HEK293 (cell line): ENCODE results near the gene DHFR.

Experiments
- ZBTB1 ChIP-seq: fragments of 450-650 bp; formaldehyde crosslinking; IDR thresholded peaks from 2 replicates; pipeline ENCODE4 v1.5.1; 2016; ENCODE audit warnings: missing biosample characterization, missing genetic modification characterization
- ZNF114 ChIP-seq: fragments of 450-650 bp; formaldehyde crosslinking; IDR thresholded peaks from 2 replicates; pipeline ENCODE4 v1.5.0; 2017; ENCODE audit warnings: missing biosample characterization, missing genetic modification characterization
- ZNF121 ChIP-seq: fragments of 450-650 bp; formaldehyde crosslinking; IDR thresholded peaks from 2 replicates; pipeline ENCODE4 v1.5.1; 2016; ENCODE audit warnings: missing biosample characterization, missing genetic modification characterization
- ZNF146 ChIP-seq: fragments of 450-650 bp; formaldehyde crosslinking; IDR thresholded peaks from 2 replicates; pipeline ENCODE4 v1.5.1; 2016; ENCODE audit warnings: missing biosample characterization, missing genetic modification characterization
- ZNF174 ChIP-seq: fragments of 450-650 bp; formaldehyde crosslinking; IDR thresholded peaks from 2 replicates; pipeline ENCODE4 v1.5.0; 2017; ENCODE audit warnings: missing biosample characterization, mild to moderate bottlenecking, missing genetic modification characterization
- ZNF202 ChIP-seq: fragments of 450-650 bp; formaldehyde crosslinking; IDR thresholded peaks from 2 replicates; pipeline ENCODE4 v1.5.1; 2016; ENCODE audit warnings: missing biosample characterization, missing genetic modification characterization, borderline replicate concordance
- ZNF416 ChIP-seq: fragments of 450-650 bp; formaldehyde crosslinking; IDR thresholded peaks from 2 replicates; pipeline ENCODE4 v1.5.1; 2016; ENCODE audit warnings: missing biosample characterization, missing genetic modification characterization
- ZNF660 ChIP-seq: fragments of 450-650 bp; IDR thresholded peaks from 2 replicates; pipeline ENCODE4 v1.5.1; 2018; ENCODE audit warnings: missing biosample characterization, mild to moderate bottlenecking, missing genetic modification characterization
- TF ChIP-seq, protein P1 (sequence below): fragments of 450-650 bp; formaldehyde crosslinking; IDR thresholded peaks from 2 replicates; pipeline ENCODE4 v1.5.1; 2016; ENCODE audit warnings: missing biosample characterization, missing genetic modification characterization
- TF ChIP-seq, protein P2 (sequence below): fragments of 450-650 bp; IDR thresholded peaks from 2 replicates; pipeline ENCODE4 v1.5.1; 2018; ENCODE audit warnings: missing biosample characterization, missing genetic modification characterization

GRCh38 chr5:80629281-80629680 is 25.5 kb downstream of the DHFR start:
- TF ChIP-seq, protein P1, sequence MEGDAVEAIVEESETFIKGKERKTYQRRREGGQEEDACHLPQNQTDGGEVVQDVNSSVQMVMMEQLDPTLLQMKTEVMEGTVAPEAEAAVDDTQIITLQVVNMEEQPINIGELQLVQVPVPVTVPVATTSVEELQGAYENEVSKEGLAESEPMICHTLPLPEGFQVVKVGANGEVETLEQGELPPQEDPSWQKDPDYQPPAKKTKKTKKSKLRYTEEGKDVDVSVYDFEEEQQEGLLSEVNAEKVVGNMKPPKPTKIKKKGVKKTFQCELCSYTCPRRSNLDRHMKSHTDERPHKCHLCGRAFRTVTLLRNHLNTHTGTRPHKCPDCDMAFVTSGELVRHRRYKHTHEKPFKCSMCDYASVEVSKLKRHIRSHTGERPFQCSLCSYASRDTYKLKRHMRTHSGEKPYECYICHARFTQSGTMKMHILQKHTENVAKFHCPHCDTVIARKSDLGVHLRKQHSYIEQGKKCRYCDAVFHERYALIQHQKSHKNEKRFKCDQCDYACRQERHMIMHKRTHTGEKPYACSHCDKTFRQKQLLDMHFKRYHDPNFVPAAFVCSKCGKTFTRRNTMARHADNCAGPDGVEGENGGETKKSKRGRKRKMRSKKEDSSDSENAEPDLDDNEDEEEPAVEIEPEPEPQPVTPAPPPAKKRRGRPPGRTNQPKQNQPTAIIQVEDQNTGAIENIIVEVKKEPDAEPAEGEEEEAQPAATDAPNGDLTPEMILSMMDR (tag by site-specific recombination), result no peak
- TF ChIP-seq ZNF416 (tag by site-specific recombination), result no peak
- no peak for TF ChIP-seq ZNF660
- no peak for TF ChIP-seq ZBTB1 (tag by site-specific recombination)
- TF ChIP-seq, protein P2, sequence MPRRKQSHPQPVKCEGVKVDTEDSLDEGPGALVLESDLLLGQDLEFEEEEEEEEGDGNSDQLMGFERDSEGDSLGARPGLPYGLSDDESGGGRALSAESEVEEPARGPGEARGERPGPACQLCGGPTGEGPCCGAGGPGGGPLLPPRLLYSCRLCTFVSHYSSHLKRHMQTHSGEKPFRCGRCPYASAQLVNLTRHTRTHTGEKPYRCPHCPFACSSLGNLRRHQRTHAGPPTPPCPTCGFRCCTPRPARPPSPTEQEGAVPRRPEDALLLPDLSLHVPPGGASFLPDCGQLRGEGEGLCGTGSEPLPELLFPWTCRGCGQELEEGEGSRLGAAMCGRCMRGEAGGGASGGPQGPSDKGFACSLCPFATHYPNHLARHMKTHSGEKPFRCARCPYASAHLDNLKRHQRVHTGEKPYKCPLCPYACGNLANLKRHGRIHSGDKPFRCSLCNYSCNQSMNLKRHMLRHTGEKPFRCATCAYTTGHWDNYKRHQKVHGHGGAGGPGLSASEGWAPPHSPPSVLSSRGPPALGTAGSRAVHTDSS, result no peak
- no peak for TF ChIP-seq ZNF174
- TF ChIP-seq ZNF121 (tag by site-specific recombination), result no peak
- no peak for TF ChIP-seq ZNF202 (tag by site-specific recombination)
- no peak for TF ChIP-seq ZNF114 (tag by site-specific recombination)
- no peak for TF ChIP-seq ZNF146 (tag by site-specific recombination)
